ENCODE results near the gene CTSC.

- no peak for TF ChIP-seq CTCF (IDR thresholded peaks at IDR 0.05; ENCODE audit: low read depth, low read length, poor library complexity, severe bottlenecking)
- TF ChIP-seq EZH2phosphoT487 (IDR thresholded peaks at IDR 0.05; ENCODE audit: borderline replicate concordance, low read length) = no peak
Measured at GRCh38 chr11:88252208-88252607, 85.3 kb downstream of the CTSC start.
